Gastrocnemius medialis (tissue), 4 donors: ENCODE results near the gene AIFM3.

ENCODE experiments used
- POLR2A ChIP-seq, 2 donors: fragments of 450-650 bp; IDR thresholded peaks; one replicate each; pipeline ENCODE4 v1.6.1; 2017; ENCODE audit warnings: antibody characterized with exemption in 2 of 2, mild to moderate bottlenecking in 2 of 2, moderate library complexity in 2 of 2
- TF ChIP-seq, protein P1 (sequence below), 5 experiments: fragments of 450-650 bp in 3 of 5; fragments of 200-600 bp in 2 of 5; sonication (generic) in 2 of 5; IDR thresholded peaks in 4 of 5; conservative IDR thresholded peaks in 1 of 5; 1 replicate in 4 of 5; 2 replicates in 1 of 5; pipeline ENCODE4 v1.5.1; 2016 to 2019; ENCODE audit warnings: antibody characterized with exemption in 5 of 5, mild to moderate bottlenecking in 3 of 5, moderate library complexity in 3 of 5

GRCh38 chr22:20944042-20944441 lies 23.0 kb upstream of the AIFM3 start:
- TF ChIP-seq, protein P1, sequence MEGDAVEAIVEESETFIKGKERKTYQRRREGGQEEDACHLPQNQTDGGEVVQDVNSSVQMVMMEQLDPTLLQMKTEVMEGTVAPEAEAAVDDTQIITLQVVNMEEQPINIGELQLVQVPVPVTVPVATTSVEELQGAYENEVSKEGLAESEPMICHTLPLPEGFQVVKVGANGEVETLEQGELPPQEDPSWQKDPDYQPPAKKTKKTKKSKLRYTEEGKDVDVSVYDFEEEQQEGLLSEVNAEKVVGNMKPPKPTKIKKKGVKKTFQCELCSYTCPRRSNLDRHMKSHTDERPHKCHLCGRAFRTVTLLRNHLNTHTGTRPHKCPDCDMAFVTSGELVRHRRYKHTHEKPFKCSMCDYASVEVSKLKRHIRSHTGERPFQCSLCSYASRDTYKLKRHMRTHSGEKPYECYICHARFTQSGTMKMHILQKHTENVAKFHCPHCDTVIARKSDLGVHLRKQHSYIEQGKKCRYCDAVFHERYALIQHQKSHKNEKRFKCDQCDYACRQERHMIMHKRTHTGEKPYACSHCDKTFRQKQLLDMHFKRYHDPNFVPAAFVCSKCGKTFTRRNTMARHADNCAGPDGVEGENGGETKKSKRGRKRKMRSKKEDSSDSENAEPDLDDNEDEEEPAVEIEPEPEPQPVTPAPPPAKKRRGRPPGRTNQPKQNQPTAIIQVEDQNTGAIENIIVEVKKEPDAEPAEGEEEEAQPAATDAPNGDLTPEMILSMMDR (IDR thresholded peaks at IDR 0.05 in 4 of 5, conservative IDR thresholded peaks at IDR 0.05 in 1 of 5): no peak
- no peak for TF ChIP-seq POLR2A (IDR thresholded peaks at IDR 0.05)
